Stomach (tissue), 9 donors: ENCODE measurements around the gene SPATA6L. TPM values are rescaled to one million over a fixed set of nuclear protein-coding genes. Genes with fewer than 3 reads are reported as not detected.

Experiments used
- DNase-seq, 2 donors: peaks; one replicate each; pipeline versions ENCODE4 v3.0.0 to v3.0.0-alpha.2; 2013 to 2019
- H3K27ac ChIP-seq, 5 donors: fragments of 200-600 bp in 4 of 5; sonication (generic) in 4 of 5; one replicate each; pipeline ENCODE4 v1.5.1; 2013 to 2019; ENCODE audit warnings: mild to moderate bottlenecking in 1 of 5, moderate library complexity in 1 of 5
- H3K27me3 ChIP-seq, 3 donors: fragments of 200-600 bp; sonication (generic); one replicate each; pipeline ENCODE4 v1.5.1; 2017 to 2019; ENCODE audit warnings: mixed run types in 1 of 3
- H3K36me3 ChIP-seq, 4 donors: fragments of 200-600 bp; sonication (generic); 1 replicate in 3 of 4; 2 replicates in 1 of 4; pipeline ENCODE4 v1.5.1; 2016 to 2019
- H3K4me1 ChIP-seq, 4 donors: fragments of 200-600 bp; sonication (generic); one replicate each; pipeline ENCODE4 v1.5.1; 2016 to 2019
- H3K4me3 ChIP-seq, 4 donors: fragments of 200-600 bp; sonication (generic) in 3 of 4; one replicate each; pipeline ENCODE4 v1.5.1; 2016 to 2019; ENCODE audit warnings: mild to moderate bottlenecking in 1 of 4
- H3K9me3 ChIP-seq, 4 donors: fragments of 200-600 bp; sonication (generic); one replicate each; pipeline ENCODE4 v1.5.1; 2016 to 2019
- EP300 ChIP-seq: sonication (generic); formaldehyde crosslinking; IDR thresholded peaks from one replicate; pipeline ENCODE4 v1.6.1; 2017; ENCODE audit warnings: antibody characterized with exemption
- POLR2A ChIP-seq, 4 donors: fragments of 450-650 bp; IDR thresholded peaks; one replicate each; pipeline ENCODE4 v1.6.1; 2016; ENCODE audit warnings: antibody characterized with exemption in 4 of 4, control low read depth in 2 of 4, mild to moderate bottlenecking in 1 of 4, moderate library complexity in 1 of 4
- POLR2AphosphoS5 ChIP-seq, 3 donors: sonication (generic); formaldehyde crosslinking; IDR thresholded peaks; one replicate each; pipeline ENCODE4 v1.6.1; 2016; ENCODE audit warnings: antibody characterized with exemption in 3 of 3
- WGBS, 5 donors: extraction: QIAGEN DNeasy Blood & Tissue Kit in 3 of 5; methylation state at CpG; one replicate each; pipeline versions ENCODE4 v1.1.5 to v1.1.7; 2013 to 2018; 5-methylcytosine and 5-hydroxymethylcytosine counted together
- intact Hi-C: fragments of 100-400 bp; cut with DNase I; formaldehyde crosslinking; loops from one replicate; pipeline ENCODE4 v1.15.1; 2023; ENCODE audit warnings: low total_unique reads
- polyA plus RNA-seq, 3 donors: library from polyadenylated mRNA; stranded (reverse); fragments of 200-250 nt; gene quantifications; one replicate each; pipeline ENCODE4 v1.2.3, GENCODE V29; 2013
- total RNA-seq, 5 donors: library from RNA; depleted of rRNA; stranded (reverse); fragments of >200 nt; gene quantifications; one replicate each; pipeline versions ENCODE4 v1.1.0 to v1.2.3, GENCODE V29; 2014 to 2016
- TF ChIP-seq, protein P1 (sequence below), 7 experiments: fragments of 450-650 bp in 4 of 7; fragments of 200-600 bp in 3 of 7; sonication (generic) in 3 of 7; IDR thresholded peaks; one replicate each; pipeline ENCODE4 v1.5.1; 2016 to 2019; ENCODE audit warnings: antibody characterized with exemption in 7 of 7, control low read depth in 2 of 7, mild to moderate bottlenecking in 1 of 7
- donor health status: healthy with polysubstance abuse.
- donor health status: Bipolar disorder and iron deficiency.
- donor health status: healthy.

Gene SPATA6L
- total and polyA plus RNA-seq, 8 donors = 2.3 to 32.7 (median 5.4) TPM

DNA sequence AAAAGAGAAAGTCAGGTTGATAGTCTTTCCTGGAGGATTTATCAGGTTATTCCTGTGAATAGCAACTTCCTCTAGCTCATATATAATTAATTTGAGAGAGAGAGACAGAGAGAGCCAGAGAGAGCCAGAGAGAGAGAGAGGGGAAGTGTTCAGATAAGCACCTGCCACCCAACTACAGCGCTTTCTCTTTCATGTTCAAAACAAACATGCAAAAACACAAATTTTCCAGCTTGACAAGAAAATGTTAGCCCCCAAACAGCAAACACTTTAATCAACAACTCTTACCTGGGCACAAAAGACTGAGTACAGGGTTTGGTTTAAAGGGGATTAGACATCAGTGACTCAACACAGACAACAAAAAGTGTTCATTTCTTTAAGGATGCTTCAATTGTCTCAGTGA lies 65.9 kb downstream of the SPATA6L start:
- Histone ChIP-seq H3K9me3 (no peaks in the 10 kb centered on the region), H3K36me3 (peaks cover 0 to 42% (median 21%) of the 10 kb centered on the region in 4 donors), H3K4me3 (no peak overlapping the region), H3K27ac (no peak overlapping the region), H3K27me3 (no peaks in the 10 kb centered on the region), H3K4me1 (peaks cover 0 to 7% (median 2%) of the 10 kb centered on the region in 4 donors)
- 64 to 92% (median 78%) methylated on average over 1 of the region's 1 CpG for WGBS, 5 donors
- intact Hi-C loops = no loop called here
- no peak for DNase-seq
- no peak for TF ChIP-seq EP300
- TF ChIP-seq, protein P1, sequence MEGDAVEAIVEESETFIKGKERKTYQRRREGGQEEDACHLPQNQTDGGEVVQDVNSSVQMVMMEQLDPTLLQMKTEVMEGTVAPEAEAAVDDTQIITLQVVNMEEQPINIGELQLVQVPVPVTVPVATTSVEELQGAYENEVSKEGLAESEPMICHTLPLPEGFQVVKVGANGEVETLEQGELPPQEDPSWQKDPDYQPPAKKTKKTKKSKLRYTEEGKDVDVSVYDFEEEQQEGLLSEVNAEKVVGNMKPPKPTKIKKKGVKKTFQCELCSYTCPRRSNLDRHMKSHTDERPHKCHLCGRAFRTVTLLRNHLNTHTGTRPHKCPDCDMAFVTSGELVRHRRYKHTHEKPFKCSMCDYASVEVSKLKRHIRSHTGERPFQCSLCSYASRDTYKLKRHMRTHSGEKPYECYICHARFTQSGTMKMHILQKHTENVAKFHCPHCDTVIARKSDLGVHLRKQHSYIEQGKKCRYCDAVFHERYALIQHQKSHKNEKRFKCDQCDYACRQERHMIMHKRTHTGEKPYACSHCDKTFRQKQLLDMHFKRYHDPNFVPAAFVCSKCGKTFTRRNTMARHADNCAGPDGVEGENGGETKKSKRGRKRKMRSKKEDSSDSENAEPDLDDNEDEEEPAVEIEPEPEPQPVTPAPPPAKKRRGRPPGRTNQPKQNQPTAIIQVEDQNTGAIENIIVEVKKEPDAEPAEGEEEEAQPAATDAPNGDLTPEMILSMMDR (IDR thresholded peaks at IDR 0.05) = no peak
- no peak for TF ChIP-seq POLR2A (IDR thresholded peaks at IDR 0.05)
- TF ChIP-seq POLR2AphosphoS5 (IDR thresholded peaks at IDR 0.05) = no peak

DNA sequence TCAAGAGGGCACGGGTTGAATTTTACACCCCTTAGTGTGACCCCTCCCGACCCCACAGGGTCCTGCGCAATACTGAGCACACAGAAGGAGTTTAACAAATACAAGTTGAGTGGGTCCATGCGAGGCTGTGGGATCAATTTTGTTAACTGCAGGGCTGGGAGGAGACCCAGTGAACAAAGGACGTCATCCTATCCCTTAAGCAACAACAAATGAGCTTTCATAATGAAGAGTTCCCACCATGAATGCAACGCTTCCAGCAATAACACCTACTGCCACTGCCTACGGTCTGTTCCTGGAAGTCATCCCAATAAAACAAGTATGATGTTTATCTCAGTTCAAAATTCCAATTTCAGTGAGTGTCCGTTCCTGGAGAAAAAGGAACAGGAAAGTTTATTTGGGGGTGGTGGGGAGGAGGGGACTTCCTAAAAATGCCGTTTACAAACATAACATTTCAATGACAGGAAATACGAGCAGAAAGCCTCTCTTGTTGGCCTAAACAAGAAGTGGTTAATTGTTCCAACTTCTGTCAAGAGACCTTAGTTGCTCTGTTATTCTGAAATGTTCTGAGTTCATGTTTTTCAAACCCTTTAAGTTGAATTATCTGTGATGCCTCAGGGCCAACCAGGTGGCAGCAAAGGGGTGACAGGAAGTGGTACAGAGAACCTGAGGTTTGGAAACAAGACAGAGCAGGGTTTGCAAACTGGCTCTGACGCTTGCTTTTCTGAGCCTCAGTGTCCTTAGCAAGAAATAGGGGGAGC lies 69.9 kb downstream of the SPATA6L start:
- Histone ChIP-seq H3K36me3 (peaks cover 0 to 17% (median 6%) of the 10 kb centered on the region in 4 donors), H3K4me3 (no peak overlapping the region), H3K9me3 (no peaks in the 10 kb centered on the region), H3K27ac (peak overlapping the region in 1 of 5 donors; percentile 44), H3K27me3 (no peaks in the 10 kb centered on the region), H3K4me1 (peaks cover 0 to 12% (median 7%) of the 10 kb centered on the region in 4 donors)
- TF ChIP-seq EP300 (no peak), POLR2A (IDR thresholded peaks at IDR 0.05) (no peak), POLR2AphosphoS5 (IDR thresholded peaks at IDR 0.05) (no peak)
- TF ChIP-seq, protein P1 (IDR thresholded peaks at IDR 0.05) = no peak
- intact Hi-C loops = no loop called here
- peak in 1 of 2 donors; percentile 48 for DNase-seq
- 71 to 80% (median 73%) methylated on average over 11 of the region's 11 CpGs for WGBS, 5 donors

DNA sequence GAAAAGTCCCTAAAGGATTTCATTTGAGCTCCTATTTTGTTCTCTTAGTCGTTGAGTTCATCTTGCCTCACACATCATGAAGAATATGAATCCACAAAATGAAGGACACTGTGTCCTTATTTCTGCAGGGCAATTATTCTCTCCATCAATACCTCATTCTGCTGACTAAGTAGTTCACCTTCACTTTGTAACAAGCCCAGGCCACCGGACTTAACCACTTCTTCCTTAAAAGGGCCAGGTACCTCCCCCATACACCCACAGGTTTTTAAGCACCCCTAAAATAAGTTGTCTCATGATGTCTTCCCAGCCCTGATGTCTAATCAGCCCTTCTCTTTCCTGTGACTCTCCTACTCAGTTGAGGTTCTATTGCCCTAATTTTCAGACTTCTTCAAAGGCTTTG lies 71.3 kb downstream of the SPATA6L start:
- DNase-seq = no peak
- Histone ChIP-seq H3K27me3 (no peaks in the 10 kb centered on the region), H3K27ac (no peak overlapping the region), H3K4me3 (no peak overlapping the region), H3K9me3 (no peaks in the 10 kb centered on the region), H3K36me3 (peaks cover 0 to 17% (median 4%) of the 10 kb centered on the region in 4 donors), H3K4me1 (peaks cover 5 to 24% (median 13%) of the 10 kb centered on the region in 4 donors)
- intact Hi-C loops = no loop called here
- no peak for TF ChIP-seq EP300
- no peak for TF ChIP-seq POLR2AphosphoS5 (IDR thresholded peaks at IDR 0.05)
- TF ChIP-seq POLR2A (IDR thresholded peaks at IDR 0.05) = no peak
- TF ChIP-seq, protein P1 (IDR thresholded peaks at IDR 0.05) = no peak
- 67 to 90% (median 84%) methylated on average over 2 of the region's 2 CpGs for WGBS, 5 donors

DNA sequence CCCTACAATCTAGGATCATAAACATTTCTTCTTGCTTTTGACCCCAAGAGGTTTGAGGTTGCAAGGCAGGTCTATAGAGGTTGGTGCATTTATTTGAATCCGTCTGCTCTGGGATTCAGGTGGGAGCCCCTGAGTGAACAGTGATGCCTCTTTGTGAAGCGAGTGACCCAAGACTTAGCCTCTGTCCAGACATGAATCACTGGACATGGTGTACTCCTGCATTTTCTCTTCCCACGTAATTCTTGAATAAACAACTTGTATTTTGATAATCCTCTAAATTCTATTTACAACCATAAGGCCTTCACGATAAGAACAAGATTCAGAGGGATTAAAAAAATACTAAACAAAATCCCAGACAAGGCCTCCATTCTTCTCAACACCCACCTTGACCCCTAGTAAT lies 71.7 kb downstream of the SPATA6L start:
- H3K4me1 ChIP-seq = peaks cover 5 to 24% (median 13%) of the 10 kb centered on the region in 4 donors

More for the DNA sequence above, 71.7 kb downstream of the SPATA6L start:
- H3K9me3 ChIP-seq = no peaks in the 10 kb centered on the region
- peaks cover 0 to 13% (median 1%) of the 10 kb centered on the region in 4 donors for H3K36me3 ChIP-seq
- TF ChIP-seq POLR2AphosphoS5 (IDR thresholded peaks at IDR 0.05) (no peak), EP300 (no peak), POLR2A (IDR thresholded peaks at IDR 0.05) (no peak)
- TF ChIP-seq, protein P1 (IDR thresholded peaks at IDR 0.05) = no peak
- H3K27me3 ChIP-seq = no peaks in the 10 kb centered on the region
- no peak for DNase-seq
- H3K4me3 ChIP-seq = no peak overlapping the region
- intact Hi-C loops = no loop called here
- WGBS, 5 donors = 73 to 85% (median 83%) methylated on average over 4 of the region's 4 CpGs
- no peak overlapping the region for H3K27ac ChIP-seq
